ENCODE measurements around the gene FAM118A. TPM values are rescaled to one million over a fixed set of nuclear protein-coding genes. Genes with fewer than 3 reads are reported as not detected.

Gene FAM118A
- total and polyA plus RNA-seq, 2 of the 8 experiments (the other 6 are each of a cell fraction or from before 2014, with no cell fraction given), result 8.5 to 18.6 TPM

DNA sequence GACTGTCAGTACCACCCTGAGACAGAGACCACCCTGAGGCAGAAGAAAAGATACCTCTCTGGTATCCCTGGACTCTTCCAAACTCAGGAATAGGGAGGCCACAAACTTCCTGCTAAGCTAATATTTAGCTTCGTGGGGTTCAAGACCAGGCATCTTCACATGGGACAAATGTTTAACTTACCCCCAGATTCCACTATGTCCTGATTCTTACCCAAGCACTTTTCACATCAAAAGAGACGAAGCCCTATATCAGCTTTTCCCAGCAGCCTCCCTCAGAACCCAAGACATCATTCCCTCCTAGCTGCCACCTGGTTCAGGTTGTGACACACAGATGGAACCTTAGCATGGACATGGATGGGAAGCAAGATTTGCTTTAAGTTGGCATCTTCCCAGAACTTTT lies 71.6 kb downstream of the FAM118A start:
- POLR2A ChIA-PET (ENCODE audit: partially characterized antibody), result interaction anchor here (0.6 kb wide), 1 partner anchor 13 kb away, joined by 3 read pairs; no protein-coding TSS in a partner anchor
- no peak for TF ChIP-seq CBX8 (IDR thresholded peaks at IDR 0.05; ENCODE audit: borderline replicate concordance, low read depth, low read length)
- TF ChIP-seq HDAC2 (IDR thresholded peaks at IDR 0.05; ENCODE audit: borderline replicate concordance in 1 of 2, low read depth in 2 of 2, low read length in 2 of 2), result no peak
- TF ChIP-seq, protein P1, sequence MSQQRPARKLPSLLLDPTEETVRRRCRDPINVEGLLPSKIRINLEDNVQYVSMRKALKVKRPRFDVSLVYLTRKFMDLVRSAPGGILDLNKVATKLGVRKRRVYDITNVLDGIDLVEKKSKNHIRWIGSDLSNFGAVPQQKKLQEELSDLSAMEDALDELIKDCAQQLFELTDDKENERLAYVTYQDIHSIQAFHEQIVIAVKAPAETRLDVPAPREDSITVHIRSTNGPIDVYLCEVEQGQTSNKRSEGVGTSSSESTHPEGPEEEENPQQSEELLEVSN (IDR thresholded peaks at IDR 0.05), result no peak
- no peak for TF ChIP-seq MAFK (IDR thresholded peaks at IDR 0.05; ENCODE audit: low read depth, low read length)
- TF ChIP-seq GABPA (IDR thresholded peaks at IDR 0.05; ENCODE audit: borderline replicate concordance, insufficient read depth, low read length), result no peak

More for the DNA sequence above, 71.6 kb downstream of the FAM118A start:
- H3K27me3 ChIP-seq (replicated peaks in 1 of 4; ENCODE audit: control insufficient read depth in 3 of 4, extremely low read depth in 1 of 4, insufficient read depth in 3 of 4, low read length in 3 of 4), result no peaks in the 10 kb centered on the region
- H2AK5ac ChIP-seq (ENCODE audit: low read depth, low read length), result no peak overlapping the region
- no peaks in the 10 kb centered on the region for H3K79me1 ChIP-seq (ENCODE audit: low read depth, low read length)
- H3K36me3 ChIP-seq (ENCODE audit: control insufficient read depth in 2 of 4, insufficient read depth in 4 of 4, low read length in 3 of 4), result no peaks in the 10 kb centered on the region
- H2AFZ ChIP-seq (ENCODE audit: low read length), result no peak overlapping the region
- H4K20me1 ChIP-seq (replicated peaks in 1 of 2; ENCODE audit: control insufficient read depth in 1 of 2, insufficient read depth in 2 of 2, low read length in 2 of 2), result no peaks in the 10 kb centered on the region
- no peaks in the 10 kb centered on the region for H3K23me2 ChIP-seq (ENCODE audit: low read depth, low read length)
- H3K4me3 ChIP-seq (ENCODE audit: extremely low read depth in 1 of 4, insufficient read depth in 2 of 4, low read depth in 3 of 4, low read length in 4 of 4), result no peak overlapping the region
- H2BK12ac ChIP-seq (ENCODE audit: low read depth, low read length), result no peak overlapping the region
- no peaks in the 10 kb centered on the region for H3K4me1 ChIP-seq (replicated peaks in 1 of 4; ENCODE audit: control insufficient read depth in 3 of 4, insufficient read depth in 4 of 4, low read length in 3 of 4)
- H3K79me2 ChIP-seq (ENCODE audit: control insufficient read depth in 1 of 2, insufficient read depth in 2 of 2, low read length in 2 of 2), result no peaks in the 10 kb centered on the region
- no peak overlapping the region for H2BK15ac ChIP-seq (ENCODE audit: low read length)
- CTCF ChIA-PET (ENCODE audit: partially characterized antibody), result no interaction called here
- no peak overlapping the region for H4K91ac ChIP-seq (replicated peaks; ENCODE audit: insufficient read length, low read length)
- no peak overlapping the region for H3K9ac ChIP-seq (replicated peaks in 1 of 4; ENCODE audit: extremely low read depth in 1 of 4, low read depth in 3 of 4, low read length in 3 of 4)
- FAIRE-seq (no peak), DNase-seq (ENCODE audit: low read depth in 1 of 2, low spot score in 2 of 2) (no peak)
- H3K27ac ChIP-seq (ENCODE audit: low read depth, low read length), result no peak overlapping the region
- no peak overlapping the region for H2BK120ac ChIP-seq (replicated peaks; ENCODE audit: low read depth, low read length)
- H3K14ac ChIP-seq (ENCODE audit: insufficient read length), result no peak overlapping the region
- H3K23ac ChIP-seq (ENCODE audit: insufficient read length), result no peak overlapping the region
- no peak overlapping the region for H4K5ac ChIP-seq (ENCODE audit: insufficient read length, low read depth, low read length)
- H2BK20ac ChIP-seq (ENCODE audit: low read length), result no peak overlapping the region
- H3K18ac ChIP-seq (ENCODE audit: extremely low read depth, low read length), result no peak overlapping the region
- H2BK5ac ChIP-seq (ENCODE audit: low read depth, low read length), result no peak overlapping the region
- no peak overlapping the region for H3K4me2 ChIP-seq (ENCODE audit: insufficient read depth in 1 of 2, low read depth in 2 of 2, low read length in 2 of 2)
- no peak overlapping the region for H4K8ac ChIP-seq (ENCODE audit: extremely low read depth, insufficient read depth, low read length)
- no peak overlapping the region for H3K4ac ChIP-seq (replicated peaks; ENCODE audit: insufficient read length, low read depth, low read length)
- WGBS, 2 experiments (ENCODE audit: extremely low coverage in 1 of 2, insufficient coverage in 1 of 2, insufficient read length in 1 of 2, insufficient replicate concordance in 2 of 2, low coverage in 1 of 2, low lambda C conversion rate in 2 of 2, missing lambda C conversion rate in 1 of 2), result 86% methylated on average over 2 of the region's 2 CpGs; no CpG with 5 or more reads in 1 of the 2 experiments
- no peaks in the 10 kb centered on the region for H3K9me3 ChIP-seq (ENCODE audit: insufficient read depth in 2 of 2, low read depth in 1 of 2, low read length in 1 of 2)
- H3K56ac ChIP-seq (replicated peaks; ENCODE audit: insufficient read length, low read depth, low read length), result no peak overlapping the region
